ENCODE data around the gene CAPN10.

The CAPN10 gene

GRCh38 chr2:240601061-240601830 lies 14.7 kb downstream of the CAPN10 start:
- Histone ChIP-seq H3K27ac (ENCODE audit: low read depth, low read length) (no peak overlapping the region), H3K27me3 (ENCODE audit: insufficient read depth, low read length) (no peaks in the 10 kb centered on the region), H3K4me1 (ENCODE audit: insufficient read depth, low read length) (no peaks in the 10 kb centered on the region), H3K9me3 (ENCODE audit: insufficient read depth, low read depth, low read length) (no peaks in the 10 kb centered on the region), H3K36me3 (ENCODE audit: insufficient read depth, low read length) (peaks cover 8% of the 10 kb centered on the region; the same call in 1 of the 2 replicates), H3K9ac (ENCODE audit: low read depth, low read length) (no peak overlapping the region), H3K4me3 (ENCODE audit: low read length) (no peak overlapping the region)
- WGBS, result 88% methylated on average over 20 of the region's 20 CpGs

GRCh38 chr2:240601831-240602160 lies 15.3 kb downstream of the CAPN10 start:
- Histone ChIP-seq H3K27ac (ENCODE audit: low read depth, low read length) (no peak overlapping the region), H3K4me3 (ENCODE audit: low read length) (no peak overlapping the region), H3K36me3 (ENCODE audit: insufficient read depth, low read length) (peaks cover 8% of the 10 kb centered on the region; the same call in 1 of the 2 replicates), H3K4me1 (ENCODE audit: insufficient read depth, low read length) (no peaks in the 10 kb centered on the region), H3K9ac (ENCODE audit: low read depth, low read length) (no peak overlapping the region), H3K9me3 (ENCODE audit: insufficient read depth, low read depth, low read length) (no peaks in the 10 kb centered on the region), H3K27me3 (ENCODE audit: insufficient read depth, low read length) (no peaks in the 10 kb centered on the region)
- WGBS, result 95% methylated on average over 11 of the region's 11 CpGs

- H3K27me3 ChIP-seq (ENCODE audit: insufficient read depth, low read length), result no peaks in the 10 kb centered on the region
- peaks cover 8% of the 10 kb centered on the region; the same call in 1 of the 2 replicates for H3K36me3 ChIP-seq (ENCODE audit: insufficient read depth, low read length)
- no peaks in the 10 kb centered on the region for H3K4me1 ChIP-seq (ENCODE audit: insufficient read depth, low read length)
- H3K27ac ChIP-seq (ENCODE audit: low read depth, low read length), result no peak overlapping the region
- H3K4me3 ChIP-seq (ENCODE audit: low read length), result no peak overlapping the region
- no peak overlapping the region for H3K9ac ChIP-seq (ENCODE audit: low read depth, low read length)
- H3K9me3 ChIP-seq (ENCODE audit: insufficient read depth, low read depth, low read length), result no peaks in the 10 kb centered on the region
- 93% methylated on average over 32 of the region's 32 CpGs for WGBS
Measured at GRCh38 chr2:240602266-240603050, 15.9 kb downstream of the CAPN10 start.

GRCh38 chr2:240603081-240603835 lies 16.7 kb downstream of the CAPN10 start:
- WGBS, result 92% methylated on average over 22 of the region's 22 CpGs
- no peak overlapping the region for H3K27ac ChIP-seq (ENCODE audit: low read depth, low read length)
- no peak overlapping the region for H3K4me3 ChIP-seq (ENCODE audit: low read length)
- no peaks in the 10 kb centered on the region for H3K4me1 ChIP-seq (ENCODE audit: insufficient read depth, low read length)
- peaks cover 8% of the 10 kb centered on the region; the same call in 1 of the 2 replicates for H3K36me3 ChIP-seq (ENCODE audit: insufficient read depth, low read length)
- no peak overlapping the region for H3K9ac ChIP-seq (ENCODE audit: low read depth, low read length)
- H3K9me3 ChIP-seq (ENCODE audit: insufficient read depth, low read depth, low read length), result no peaks in the 10 kb centered on the region
- H3K27me3 ChIP-seq (ENCODE audit: insufficient read depth, low read length), result no peaks in the 10 kb centered on the region

- H3K9me3 ChIP-seq (ENCODE audit: insufficient read depth, low read depth, low read length), result no peaks in the 10 kb centered on the region
- WGBS, result 94% methylated on average over 10 of the region's 10 CpGs
- no peak overlapping the region for H3K9ac ChIP-seq (ENCODE audit: low read depth, low read length)
- peaks cover 3% of the 10 kb centered on the region; the same call in 1 of the 2 replicates for H3K27me3 ChIP-seq (ENCODE audit: insufficient read depth, low read length)
- no peak overlapping the region for H3K4me3 ChIP-seq (ENCODE audit: low read length)
- no peak overlapping the region for H3K27ac ChIP-seq (ENCODE audit: low read depth, low read length)
- no peaks in the 10 kb centered on the region for H3K4me1 ChIP-seq (ENCODE audit: insufficient read depth, low read length)
- H3K36me3 ChIP-seq (ENCODE audit: insufficient read depth, low read length), result peaks cover 8% of the 10 kb centered on the region; the same call in 1 of the 2 replicates
Measured at GRCh38 chr2:240603846-240604245, 17.3 kb downstream of the CAPN10 start.

DNA sequence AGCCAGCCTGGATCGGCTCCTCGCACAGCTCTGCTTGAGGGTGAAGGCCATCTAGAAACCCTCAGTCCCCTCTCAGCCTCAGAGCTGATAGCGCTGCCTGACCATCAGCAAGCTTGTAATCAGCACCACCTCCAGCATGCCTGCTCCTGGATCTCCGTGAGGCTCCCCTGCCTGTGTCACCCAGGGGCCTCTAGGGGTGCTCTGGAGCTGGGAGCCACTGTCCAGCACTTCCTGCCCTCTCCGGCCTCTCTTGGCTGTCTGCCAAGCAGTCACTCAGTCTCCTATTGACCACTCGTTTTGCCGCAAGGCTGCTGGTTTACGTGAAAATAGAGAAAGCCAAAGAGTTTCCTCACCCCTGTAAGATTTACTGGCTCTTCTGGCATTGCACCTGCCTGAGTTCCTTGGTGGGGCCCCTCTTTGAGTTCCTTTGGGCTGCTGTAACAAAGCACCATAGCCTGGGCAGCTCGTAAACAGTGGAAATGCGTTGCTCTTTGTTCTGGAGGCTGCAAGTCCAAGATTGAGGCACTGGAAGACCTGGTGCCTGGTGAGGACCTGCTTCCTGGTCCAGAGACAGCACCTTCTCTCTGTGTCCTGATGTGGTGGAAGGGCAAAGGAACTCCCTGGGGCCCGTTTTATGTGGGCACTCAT lies 17.9 kb downstream of the CAPN10 start:
- H3K9ac ChIP-seq (ENCODE audit: low read depth, low read length), result no peak overlapping the region

GRCh38 chr2:240604939-240605716 lies 18.6 kb downstream of the CAPN10 start:
- H3K27ac ChIP-seq (ENCODE audit: low read depth, low read length), result no peak overlapping the region
- no peak overlapping the region for H3K9ac ChIP-seq (ENCODE audit: low read depth, low read length)
- no peak overlapping the region for H3K4me3 ChIP-seq (ENCODE audit: low read length)
- H3K27me3 ChIP-seq (ENCODE audit: insufficient read depth, low read length), result peaks cover 6% of the 10 kb centered on the region; the same call in 1 of the 2 replicates
- H3K9me3 ChIP-seq (ENCODE audit: insufficient read depth, low read depth, low read length), result no peaks in the 10 kb centered on the region
- H3K36me3 ChIP-seq (ENCODE audit: insufficient read depth, low read length), result peaks cover under 1% of the 10 kb centered on the region; the same call in 1 of the 2 replicates
- no peaks in the 10 kb centered on the region for H3K4me1 ChIP-seq (ENCODE audit: insufficient read depth, low read length)
- 93% methylated on average over 18 of the region's 19 CpGs for WGBS

More for the DNA sequence above, 17.9 kb downstream of the CAPN10 start:
- Histone ChIP-seq H3K4me1 (ENCODE audit: insufficient read depth, low read length) (no peaks in the 10 kb centered on the region), H3K4me3 (ENCODE audit: low read length) (no peak overlapping the region), H3K9me3 (ENCODE audit: insufficient read depth, low read depth, low read length) (no peaks in the 10 kb centered on the region), H3K27ac (ENCODE audit: low read depth, low read length) (no peak overlapping the region), H3K36me3 (ENCODE audit: insufficient read depth, low read length) (peaks cover 7% of the 10 kb centered on the region; the same call in 1 of the 2 replicates), H3K27me3 (ENCODE audit: insufficient read depth, low read length) (peaks cover 6% of the 10 kb centered on the region; the same call in 1 of the 2 replicates)
- 63% methylated on average over 11 of the region's 11 CpGs for WGBS

DNA sequence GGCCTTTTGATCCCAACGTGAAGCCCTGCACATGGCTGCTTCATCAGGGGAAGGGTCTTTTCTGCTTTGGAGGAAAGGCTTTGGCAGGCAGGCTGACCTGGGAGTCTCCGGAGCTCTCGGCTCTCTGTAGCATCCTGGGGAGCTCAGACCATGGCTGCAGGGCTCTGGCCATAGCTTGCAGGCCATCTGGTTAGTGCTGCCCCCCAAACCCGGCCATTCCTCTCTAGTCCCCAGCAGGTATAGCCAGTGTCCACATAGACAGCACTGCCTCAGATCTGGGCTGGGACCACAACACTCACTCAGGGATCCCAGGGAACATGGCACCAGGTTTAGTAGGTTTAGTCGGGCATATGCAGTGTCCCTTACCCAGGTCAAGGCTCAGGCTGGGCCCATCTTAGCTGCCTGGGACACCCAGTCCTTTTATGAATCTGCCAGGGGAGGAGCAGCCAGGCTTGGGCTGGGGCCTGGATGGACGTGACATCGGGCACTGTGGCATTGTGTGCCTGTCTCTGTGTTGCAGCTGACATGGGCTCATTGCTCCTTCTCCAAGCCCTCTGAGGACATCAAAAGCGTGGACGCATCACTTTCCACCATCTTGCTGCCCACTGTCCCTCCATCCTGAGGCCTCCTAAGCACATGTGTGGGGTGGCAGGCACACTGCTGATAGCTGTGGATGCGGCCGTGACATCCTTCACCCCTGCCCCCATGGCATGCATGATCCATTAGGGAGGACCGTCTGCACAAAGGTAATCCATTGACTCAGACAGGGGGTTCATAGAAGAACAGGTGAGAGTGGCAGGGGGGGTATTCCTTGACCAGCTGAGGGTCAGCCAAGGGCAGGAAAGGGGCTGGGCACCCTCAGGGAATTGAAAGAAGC lies 19.6 kb downstream of the CAPN10 start:
- peaks cover 6% of the 10 kb centered on the region; the same call in 1 of the 2 replicates for H3K27me3 ChIP-seq (ENCODE audit: insufficient read depth, low read length)

GRCh38 chr2:240611601-240612210 lies 25.2 kb downstream of the CAPN10 start:
- Histone ChIP-seq H3K9me3 (ENCODE audit: insufficient read depth, low read depth, low read length) (peaks cover 16% of the 10 kb centered on the region), H3K4me1 (ENCODE audit: insufficient read depth, low read length) (no peaks in the 10 kb centered on the region), H3K27me3 (ENCODE audit: insufficient read depth, low read length) (peaks cover 6% of the 10 kb centered on the region; the same call in 1 of the 2 replicates), H3K27ac (ENCODE audit: low read depth, low read length) (no peak overlapping the region), H3K36me3 (ENCODE audit: insufficient read depth, low read length) (no peaks in the 10 kb centered on the region), H3K4me3 (ENCODE audit: low read length) (no peak overlapping the region), H3K9ac (ENCODE audit: low read depth, low read length) (no peak overlapping the region)
- WGBS, result 95% methylated on average over 9 of the region's 10 CpGs

More for the DNA sequence above, 19.6 kb downstream of the CAPN10 start:
- H3K9me3 ChIP-seq (ENCODE audit: insufficient read depth, low read depth, low read length), result no peaks in the 10 kb centered on the region
- H3K9ac ChIP-seq (ENCODE audit: low read depth, low read length), result no peak overlapping the region
- no peaks in the 10 kb centered on the region for H3K36me3 ChIP-seq (ENCODE audit: insufficient read depth, low read length)
- no peak overlapping the region for H3K4me3 ChIP-seq (ENCODE audit: low read length)
- 89% methylated on average over 12 of the region's 12 CpGs for WGBS
- H3K27ac ChIP-seq (ENCODE audit: low read depth, low read length), result no peak overlapping the region
- no peaks in the 10 kb centered on the region for H3K4me1 ChIP-seq (ENCODE audit: insufficient read depth, low read length)

Measured in HUES64 (cell line).